Activated T-cell treated with anti-CD3 and anti-CD28 coated beads, Interleukin-2, amount 50 U/mL, for 72 hours (primary cell): ENCODE measurements around the gene TBX19. TPM values are rescaled to one million over a fixed set of nuclear protein-coding genes. Genes with fewer than 3 reads are reported as not detected.

Experiments used
- ATAC-seq, 2 donors: fragments of 150-1000 bp; cut with Tn5 transposase; replicated peaks in 1 of 2; 2 replicates each; pipeline ENCODE4 v1.10.0; 2021; ENCODE audit warnings: moderate library complexity in 2 of 2, mild to moderate bottlenecking in 1 of 2
- DNase-seq, 2 donors: peaks; one replicate each; pipeline ENCODE4 v3.0.0; 2021 to 2022; ENCODE audit warnings: mixed read lengths in 1 of 2
- H3K27ac Mint-ChIP-seq: one replicate; pipeline ENCODE4 v1.8.0; 2022; ENCODE audit warnings: mild to moderate bottlenecking, moderate library complexity, mixed read lengths
- H3K27me3 Mint-ChIP-seq: one replicate; pipeline ENCODE4 v1.8.0; 2022; ENCODE audit warnings: low read depth, mixed read lengths
- H3K36me3 Mint-ChIP-seq, 2 donors: one replicate each; pipeline ENCODE4 v1.8.0; 2022; ENCODE audit warnings: mixed read lengths in 2 of 2, mild to moderate bottlenecking in 1 of 2; ENCODE audit not compliant: insufficient read depth in 2 of 2
- H3K4me1 Mint-ChIP-seq: one replicate; pipeline ENCODE4 v1.8.0; 2022; ENCODE audit warnings: low read depth, mixed read lengths
- H3K4me3 Mint-ChIP-seq, 2 donors: one replicate each; pipeline ENCODE4 v1.8.0; 2022; ENCODE audit warnings: mild to moderate bottlenecking in 2 of 2, mixed read lengths in 2 of 2, moderate library complexity in 2 of 2
- H3K9me3 Mint-ChIP-seq, 2 donors: one replicate each; pipeline ENCODE4 v1.8.0; 2022; ENCODE audit warnings: mixed read lengths in 2 of 2
- total RNA-seq, 2 donors: library from RNA; stranded (reverse); gene quantifications; one replicate each; pipeline ENCODE4 v1.2.3, GENCODE V29; 2022

The TBX19 gene
- total RNA-seq, 2 donors from 2014 or later = 6.3 to 7.2 TPM

GRCh38 chr1:168259567-168259966 is 21.1 kb upstream of the TBX19 start:
- H3K4me3 Mint-ChIP-seq = no peak overlapping the region
- H3K27me3 Mint-ChIP-seq = no peaks in the 10 kb centered on the region
- no peak for DNase-seq
- H3K36me3 Mint-ChIP-seq = peaks cover 18 to 38% of the 10 kb centered on the region in 2 donors
- H3K9me3 Mint-ChIP-seq = peaks cover 0 to 4% of the 10 kb centered on the region in 2 donors
- no peak overlapping the region for H3K27ac Mint-ChIP-seq
- no peak for ATAC-seq
- H3K4me1 Mint-ChIP-seq = peaks cover 7% of the 10 kb centered on the region

- Mint-ChIP-seq H3K27ac (no peak overlapping the region), H3K4me3 (no peak overlapping the region), H3K4me1 (peaks cover 7% of the 10 kb centered on the region), H3K36me3 (peaks cover 15 to 31% of the 10 kb centered on the region in 2 donors), H3K9me3 (peaks cover 0 to 4% of the 10 kb centered on the region in 2 donors), H3K27me3 (no peaks in the 10 kb centered on the region)
- DNase-seq (no peak), ATAC-seq (no peak)
Measured at GRCh38 chr1:168260393-168260792, 20.3 kb upstream of the TBX19 start.

DNA sequence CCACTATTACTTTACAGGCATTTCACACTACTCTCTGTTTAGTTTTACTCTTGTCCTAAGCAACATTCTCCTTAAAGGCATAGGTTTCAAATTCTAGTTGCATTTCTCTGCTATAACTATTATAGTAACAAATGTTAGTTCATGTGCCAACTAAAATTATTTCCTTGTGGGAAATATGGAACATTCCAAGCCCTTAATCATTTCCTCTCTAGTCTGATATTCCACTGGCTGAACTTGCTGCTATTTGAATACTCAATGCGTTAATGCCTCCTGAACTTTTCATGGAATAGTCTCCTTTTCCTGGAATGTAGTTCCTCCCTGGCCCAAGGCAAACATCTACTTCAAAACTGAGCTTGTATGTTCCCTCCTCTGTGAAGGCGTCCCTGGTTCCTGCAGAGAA is 19.3 kb upstream of the TBX19 start:
- Mint-ChIP-seq H3K4me1 (peaks cover 7% of the 10 kb centered on the region), H3K27ac (no peak overlapping the region), H3K4me3 (no peak overlapping the region), H3K9me3 (peaks cover 0 to 1% of the 10 kb centered on the region in 2 donors), H3K36me3 (peaks cover 13 to 25% of the 10 kb centered on the region in 2 donors), H3K27me3 (no peaks in the 10 kb centered on the region)
- ATAC-seq (no peak), DNase-seq (no peak)

DNA sequence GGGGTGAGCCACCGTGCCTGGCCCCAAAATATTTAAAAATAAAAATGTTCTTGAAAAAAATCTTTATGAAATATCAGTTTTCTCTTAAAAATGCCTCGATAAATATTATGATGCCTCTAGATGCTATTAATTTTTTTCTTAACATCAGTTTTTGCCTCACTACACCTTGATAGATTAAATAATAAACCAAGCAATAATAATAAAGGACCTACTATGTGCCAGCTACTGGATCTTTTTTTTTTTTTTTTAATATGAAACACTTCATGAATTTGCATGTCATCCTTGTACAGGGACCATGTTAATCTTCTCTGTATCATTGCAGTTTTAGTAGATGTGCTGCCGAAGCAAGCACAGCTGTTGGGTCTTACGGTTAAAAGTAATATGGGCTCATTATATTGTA is 17.5 kb upstream of the TBX19 start:
- H3K9me3 Mint-ChIP-seq = peaks cover 0 to 1% of the 10 kb centered on the region in 2 donors
- ATAC-seq = no peak

DNA sequence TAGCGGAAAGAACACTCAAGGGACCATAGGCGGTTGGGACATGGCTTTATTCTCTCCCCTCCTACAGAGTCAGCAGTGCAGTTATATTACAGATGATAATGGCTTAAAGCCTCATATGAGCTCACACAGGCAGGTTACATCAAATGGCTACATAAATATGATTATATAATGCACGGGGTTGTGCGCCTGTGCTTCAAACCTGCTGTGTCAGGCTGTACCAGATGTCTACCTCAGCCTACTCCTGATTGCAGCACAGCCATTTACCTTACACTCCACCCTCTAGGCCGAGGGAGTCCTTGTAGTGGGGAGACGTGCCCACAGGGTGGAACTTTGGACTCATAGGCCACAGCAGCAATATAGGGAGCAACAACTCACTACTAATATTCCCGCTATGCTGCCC is 16.4 kb upstream of the TBX19 start:
- Mint-ChIP-seq H3K27me3 (no peaks in the 10 kb centered on the region), H3K9me3 (peaks cover 0 to 1% of the 10 kb centered on the region in 2 donors), H3K4me3 (no peak overlapping the region), H3K27ac (no peak overlapping the region), H3K36me3 (peaks cover 8 to 12% of the 10 kb centered on the region in 2 donors), H3K4me1 (peaks cover 7% of the 10 kb centered on the region)
- no peak for ATAC-seq
- no peak for DNase-seq

More for the DNA sequence above, 17.5 kb upstream of the TBX19 start:
- H3K36me3 Mint-ChIP-seq = peaks cover 10 to 12% of the 10 kb centered on the region in 2 donors
- no peaks in the 10 kb centered on the region for H3K27me3 Mint-ChIP-seq
- H3K4me3 Mint-ChIP-seq = no peak overlapping the region
- DNase-seq = no peak
- H3K4me1 Mint-ChIP-seq = peaks cover 7% of the 10 kb centered on the region
- no peak overlapping the region for H3K27ac Mint-ChIP-seq

DNA sequence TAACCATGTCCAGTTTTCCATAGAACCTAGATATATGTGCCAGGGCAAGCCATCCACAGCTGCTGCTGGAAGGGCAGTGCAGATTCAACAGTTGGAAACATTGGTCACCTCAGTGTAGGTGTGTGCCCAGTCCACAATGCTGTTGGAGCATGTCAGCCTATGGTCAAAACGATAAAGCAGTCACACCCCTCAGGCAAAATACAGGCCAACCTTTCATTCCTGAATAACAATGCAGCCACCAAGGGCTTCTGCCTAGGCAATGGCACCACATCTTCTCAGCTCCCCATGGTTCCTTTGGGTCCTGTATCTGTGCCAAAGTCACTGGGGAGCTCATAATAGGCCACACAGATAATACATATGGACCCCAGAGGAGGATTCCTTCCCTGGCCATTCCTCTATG is 15.1 kb upstream of the TBX19 start:
- no peak overlapping the region for H3K4me3 Mint-ChIP-seq
- peaks cover 0 to 1% of the 10 kb centered on the region in 2 donors for H3K9me3 Mint-ChIP-seq
- ATAC-seq = no peak
- H3K4me1 Mint-ChIP-seq = peaks cover 7% of the 10 kb centered on the region
- peaks cover 8 to 12% of the 10 kb centered on the region in 2 donors for H3K36me3 Mint-ChIP-seq
- no peaks in the 10 kb centered on the region for H3K27me3 Mint-ChIP-seq
- no peak for DNase-seq
- no peak overlapping the region for H3K27ac Mint-ChIP-seq

GRCh38 chr1:168266644-168267186 is 14.0 kb upstream of the TBX19 start:
- peaks cover 4 to 12% of the 10 kb centered on the region in 2 donors for H3K36me3 Mint-ChIP-seq
- no peaks in the 10 kb centered on the region for H3K27me3 Mint-ChIP-seq
- DNase-seq (no peak), ATAC-seq (no peak)
- no peaks in the 10 kb centered on the region for H3K4me1 Mint-ChIP-seq
- no peak overlapping the region for H3K4me3 Mint-ChIP-seq
- H3K27ac Mint-ChIP-seq = no peak overlapping the region
- peaks cover 0 to 1% of the 10 kb centered on the region in 2 donors for H3K9me3 Mint-ChIP-seq

DNA sequence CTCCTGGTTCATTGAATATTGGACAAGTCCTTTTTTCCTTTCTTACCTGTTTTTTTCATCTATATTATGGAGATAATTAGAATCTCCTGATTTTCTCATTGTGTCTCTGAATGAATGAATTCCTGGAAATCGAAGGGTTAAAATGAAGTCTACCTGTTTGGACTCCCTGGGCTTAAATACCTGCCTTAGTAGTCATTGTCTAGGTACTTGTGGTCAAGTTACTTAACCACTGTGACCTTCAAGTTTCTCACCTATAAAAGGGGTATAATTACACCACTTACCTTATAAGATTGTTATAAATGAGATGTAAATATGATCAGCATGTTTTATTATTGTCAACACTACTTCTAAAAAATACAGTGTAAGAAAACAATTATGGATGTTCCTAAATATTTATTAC is 9.0 kb upstream of the TBX19 start:
- peaks cover 5% of the 10 kb centered on the region for H3K4me1 Mint-ChIP-seq
- H3K36me3 Mint-ChIP-seq = peaks cover 2% of the 10 kb centered on the region in 2 donors
- no peak overlapping the region for H3K27ac Mint-ChIP-seq
- H3K9me3 Mint-ChIP-seq = no peaks in the 10 kb centered on the region
- H3K27me3 Mint-ChIP-seq = no peaks in the 10 kb centered on the region
- DNase-seq (no peak), ATAC-seq (no peak)
- no peak overlapping the region for H3K4me3 Mint-ChIP-seq

- Mint-ChIP-seq H3K36me3 (peaks cover 3 to 9% of the 10 kb centered on the region in 2 donors), H3K4me1 (peaks cover 5% of the 10 kb centered on the region), H3K9me3 (no peaks in the 10 kb centered on the region), H3K27me3 (no peaks in the 10 kb centered on the region), H3K4me3 (no peak overlapping the region), H3K27ac (no peak overlapping the region)
- DNase-seq = no peak
- ATAC-seq = no peak
Measured at GRCh38 chr1:168273575-168273974, 7.1 kb upstream of the TBX19 start.

DNA sequence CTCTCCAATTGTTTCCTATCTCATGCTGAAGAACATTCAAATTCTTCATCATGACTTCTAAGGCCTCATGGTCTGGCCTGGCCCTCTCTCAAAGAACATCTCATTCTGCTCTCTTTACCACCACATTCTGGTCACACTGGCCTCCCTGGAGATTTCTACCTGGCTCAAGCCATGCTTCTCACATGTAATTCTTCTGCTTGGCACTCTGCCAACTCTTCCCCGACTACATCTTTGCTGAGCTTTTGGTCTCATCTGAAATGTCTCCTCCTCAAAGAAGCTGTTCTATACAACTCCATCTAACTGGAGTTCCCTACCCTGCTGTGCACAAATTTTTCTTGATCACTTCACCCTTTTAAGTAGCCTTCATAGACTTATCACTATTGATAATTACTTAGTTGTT is 1.4 kb upstream of the TBX19 start:
- Mint-ChIP-seq H3K9me3 (no peaks in the 10 kb centered on the region), H3K36me3 (peaks cover 3 to 10% of the 10 kb centered on the region in 2 donors), H3K4me1 (no peaks in the 10 kb centered on the region), H3K27ac (no peak overlapping the region), H3K4me3 (no peak overlapping the region), H3K27me3 (no peaks in the 10 kb centered on the region)
- no peak for DNase-seq
- ATAC-seq = no peak

DNA sequence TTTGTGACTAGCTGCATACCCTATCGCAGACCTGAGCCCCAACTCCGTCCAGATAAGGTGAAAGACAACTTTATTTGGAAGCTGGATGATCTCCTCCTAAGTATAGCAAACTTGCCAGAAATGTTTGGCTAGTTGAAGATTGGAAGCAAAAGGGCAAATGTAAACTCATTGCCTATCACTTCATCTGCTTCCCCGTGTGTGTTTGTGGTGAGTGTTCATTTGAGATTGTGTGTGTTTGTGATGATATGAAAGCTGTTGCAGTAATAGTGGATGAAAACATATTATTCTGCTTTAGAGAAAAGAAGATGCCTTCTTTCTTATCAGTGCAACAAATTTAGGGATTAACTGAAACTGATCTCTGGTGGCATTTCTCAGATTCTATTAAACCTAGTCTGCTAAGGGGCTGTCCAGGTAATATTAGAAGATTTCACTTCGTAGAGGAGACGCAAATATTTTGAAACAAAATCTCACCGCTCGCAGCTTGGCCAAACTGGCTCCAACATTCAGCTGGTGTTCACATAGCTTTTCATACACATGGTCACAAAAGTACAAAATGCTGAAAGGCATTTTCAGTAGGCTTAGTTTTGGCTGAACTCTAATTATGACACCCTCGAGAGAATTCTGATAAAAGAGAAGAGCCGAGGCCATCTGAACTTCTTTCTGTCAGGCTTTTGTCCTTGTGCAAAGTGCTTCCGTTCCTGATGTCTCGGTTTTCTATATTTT is 1.1 kb downstream of the TBX19 start:
- no peak overlapping the region for H3K27ac Mint-ChIP-seq
- peaks cover 7% of the 10 kb centered on the region for H3K4me1 Mint-ChIP-seq
- DNase-seq = no peak
- H3K4me3 Mint-ChIP-seq = no peak overlapping the region
- peaks cover 3 to 8% of the 10 kb centered on the region in 2 donors for H3K36me3 Mint-ChIP-seq
- no peaks in the 10 kb centered on the region for H3K27me3 Mint-ChIP-seq
- no peaks in the 10 kb centered on the region for H3K9me3 Mint-ChIP-seq
- ATAC-seq = no peak

- H3K36me3 Mint-ChIP-seq = no peaks in the 10 kb centered on the region
- no peak for ATAC-seq
- H3K4me1 Mint-ChIP-seq = peaks cover 16% of the 10 kb centered on the region
- no peak for DNase-seq
- H3K9me3 Mint-ChIP-seq = no peaks in the 10 kb centered on the region
- no peak overlapping the region for H3K4me3 Mint-ChIP-seq
- no peak overlapping the region for H3K27ac Mint-ChIP-seq
- H3K27me3 Mint-ChIP-seq = no peaks in the 10 kb centered on the region
Measured at GRCh38 chr1:168285521-168285790, 4.8 kb downstream of the TBX19 start.

DNA sequence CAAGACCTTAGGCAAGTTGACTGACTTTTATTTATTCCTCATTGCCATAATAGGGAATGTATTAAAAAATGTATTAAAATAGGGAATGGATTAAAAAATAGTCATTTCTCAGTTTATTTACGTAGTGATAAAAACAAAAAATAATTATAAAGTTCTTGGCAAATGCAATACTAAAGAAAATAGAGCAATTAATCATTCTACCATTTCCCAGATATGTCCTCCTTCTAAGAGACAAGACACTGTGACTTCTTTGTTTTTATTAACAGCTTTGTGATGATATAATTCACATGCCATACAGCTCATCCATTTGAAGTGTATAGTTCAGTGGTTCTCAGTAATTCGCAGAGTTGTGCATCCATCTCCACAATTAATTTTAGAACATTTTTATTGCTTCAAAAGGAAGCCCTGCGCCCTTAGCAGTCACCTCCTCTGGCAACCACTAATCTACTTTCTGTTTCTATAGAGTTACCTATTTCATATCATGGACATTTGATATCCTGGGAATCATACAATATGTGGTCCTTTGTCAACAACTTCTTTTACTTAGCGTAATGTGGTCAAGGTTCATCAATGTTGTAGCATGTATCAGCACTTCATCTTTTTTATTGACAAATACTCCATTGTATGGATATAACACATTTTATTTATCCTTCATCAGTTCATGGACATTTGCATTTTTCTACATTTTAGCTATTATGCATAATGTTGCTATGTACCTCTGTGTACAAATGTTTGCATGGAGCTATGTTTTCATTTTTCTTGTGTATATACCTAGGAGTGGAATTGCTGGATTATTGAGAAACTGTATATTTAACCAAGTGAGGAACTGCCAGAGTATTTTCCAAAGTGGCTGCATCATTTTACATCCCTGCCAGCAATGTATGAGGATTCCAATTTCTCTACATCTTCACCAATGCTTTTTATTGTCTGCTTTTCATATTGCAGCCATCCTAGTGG is 5.6 kb downstream of the TBX19 start:
- ATAC-seq (no peak), DNase-seq (no peak)
- Mint-ChIP-seq H3K27ac (no peak overlapping the region), H3K27me3 (no peaks in the 10 kb centered on the region), H3K4me1 (peaks cover 16% of the 10 kb centered on the region), H3K9me3 (no peaks in the 10 kb centered on the region), H3K4me3 (no peak overlapping the region), H3K36me3 (no peaks in the 10 kb centered on the region)
